AG04449 (cell line): ENCODE measurements around the gene COPE.

Source experiments
- CTCF ChIA-PET: fragments of 350-600 bp; formaldehyde crosslinking; extraction: SDS; loops from one replicate; lab custom pipeline; 2021; ENCODE audit warnings: antibody characterized with exemption; lab: Yijun Ruan, JAX
- POLR2A ChIA-PET: fragments of 400-600, 350-600 bp; formaldehyde crosslinking; extraction: SDS; loops from one replicate; lab custom pipeline; 2020; ENCODE audit warnings: antibody characterized with exemption, inconsistent platforms; lab: Yijun Ruan, JAX
- DNase-seq: peaks from one replicate; pipeline ENCODE4 v3.0.0-alpha.2; 2010; ENCODE audit warnings: low read depth, low spot score
- H3K4me3 ChIP-seq: 2 replicates; pipeline ENCODE4 v1.5.1; 2011; ENCODE audit warnings: low read depth, mild to moderate bottlenecking, control low read depth, low read length
- CTCF ChIP-seq: IDR thresholded peaks from one replicate; pipeline ENCODE4 v1.5.1; 2011; ENCODE audit warnings: mild to moderate bottlenecking, moderate library complexity, low read length, control low read depth, inconsistent platforms; ENCODE audit not compliant: insufficient read depth; ENCODE audit errors: missing control alignments

COPE gene

GRCh38 chr19:18919086-18919899 lies at the start of gene COPE, which contains the start of gene DDX49:
Gene COPE (minus strand): TSS chr19:18919387. CDS start chr19:18919348, 39 bp downstream.
Gene DDX49 (plus strand): TSS chr19:18919715. CDS start chr19:18919742, 27 bp downstream.
- ChIA-PET POLR2A (interaction anchor here (0.5 to 1.3 kb wide), 6 partner anchors 8 to 362 kb away, joined by 3 to 10 read pairs (median 4); partner anchors contain the start of gene KXD1), CTCF (interaction anchor here (0.5 to 1.8 kb wide), 7 partner anchors 9 to 348 kb away, joined by 3 to 6 read pairs (median 4); no protein-coding TSS in a partner anchor)
- no peak for TF ChIP-seq CTCF
- H3K4me3 ChIP-seq: peak within 1 kb of the TSS; percentile 100
- DNase-seq: peak; percentile 99

- CTCF ChIA-PET: interaction anchor here (1.0 to 1.6 kb wide), 4 partner anchors 10 to 29 kb away, joined by 3 read pairs; no protein-coding TSS in a partner anchor
- H3K4me3 ChIP-seq: no peak overlapping the region
- TF ChIP-seq CTCF: no peak
- DNase-seq: no peak
- POLR2A ChIA-PET: no interaction called here
These were observed 48.4 kb upstream of the COPE start for GRCh38 chr19:18967358-18968146.

GRCh38 chr19:18966307-18966706 lies 47.1 kb upstream of the COPE start:
- no peak overlapping the region for H3K4me3 ChIP-seq
- DNase-seq: no peak
- ChIA-PET CTCF (interaction anchor here (1.3 kb wide), 1 partner anchor 21 kb away, joined by 5 read pairs; no protein-coding TSS in a partner anchor), POLR2A (no interaction called here)
- no peak for TF ChIP-seq CTCF

- no peak for DNase-seq
- CTCF ChIA-PET: interaction anchor here (1.4 kb wide), 1 partner anchor 22 kb away, joined by 3 read pairs; no protein-coding TSS in a partner anchor
- POLR2A ChIA-PET: no interaction called here
- no peak overlapping the region for H3K4me3 ChIP-seq
- TF ChIP-seq CTCF: no peak
These were observed 44.9 kb upstream of the COPE start for GRCh38 chr19:18964121-18964520.

GRCh38 chr19:18961767-18962620 lies 42.8 kb upstream of the COPE start:
- TF ChIP-seq CTCF: no peak
- POLR2A ChIA-PET: no interaction called here
- CTCF ChIA-PET: no interaction called here
- DNase-seq: no peak
- no peak overlapping the region for H3K4me3 ChIP-seq
